IPS-15b (cell line): ENCODE results near the gene PLCB1.

Experiments used
- H3K27me3 ChIP-seq: one replicate; pipeline ENCODE4 v1.6.1; 2013; ENCODE audit warnings: low read length; ENCODE audit not compliant: control insufficient read depth, insufficient read depth
- H3K36me3 ChIP-seq: one replicate; pipeline ENCODE4 v1.6.1; 2013; ENCODE audit warnings: low read length; ENCODE audit not compliant: control insufficient read depth, insufficient read depth
- H3K4me1 ChIP-seq: one replicate; pipeline ENCODE4 v1.6.1; 2013; ENCODE audit warnings: mild to moderate bottlenecking, low read length; ENCODE audit not compliant: control insufficient read depth, insufficient read depth
- H3K4me3 ChIP-seq: one replicate; pipeline ENCODE4 v1.5.1; 2013; ENCODE audit warnings: low read depth, low read length
- H3K9ac ChIP-seq: one replicate; pipeline ENCODE4 v1.6.1; 2013; ENCODE audit warnings: low read depth, mild to moderate bottlenecking, low read length
- H3K9me3 ChIP-seq: one replicate; pipeline ENCODE4 v1.6.1; 2013; ENCODE audit warnings: mild to moderate bottlenecking, low read length; ENCODE audit not compliant: control insufficient read depth, insufficient read depth

The PLCB1 gene

DNA sequence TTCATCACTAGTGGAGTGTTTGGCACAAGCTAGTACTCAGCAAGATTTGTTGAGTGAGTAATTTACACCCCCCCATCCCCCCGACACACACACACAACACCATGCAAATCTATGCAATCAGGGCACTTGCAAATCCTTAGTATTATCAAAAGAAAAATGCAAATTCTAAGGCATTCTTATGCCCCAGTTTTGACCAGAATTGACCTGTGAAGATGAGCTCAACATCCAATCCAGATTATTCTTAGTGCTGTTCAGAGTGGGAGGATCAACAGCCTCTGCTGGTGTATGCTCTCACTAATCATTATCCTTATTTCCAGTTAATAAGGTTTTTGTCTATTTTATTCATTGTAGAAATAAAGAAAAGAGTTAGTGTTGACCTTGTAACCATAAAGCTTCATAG is 185.4 kb downstream of the PLCB1 start:
- Histone ChIP-seq H3K27me3 (no peaks in the 10 kb centered on the region), H3K9me3 (no peaks in the 10 kb centered on the region), H3K9ac (no peak overlapping the region), H3K4me1 (peaks cover 3% of the 10 kb centered on the region), H3K36me3 (no peaks in the 10 kb centered on the region), H3K4me3 (no peak overlapping the region)

DNA sequence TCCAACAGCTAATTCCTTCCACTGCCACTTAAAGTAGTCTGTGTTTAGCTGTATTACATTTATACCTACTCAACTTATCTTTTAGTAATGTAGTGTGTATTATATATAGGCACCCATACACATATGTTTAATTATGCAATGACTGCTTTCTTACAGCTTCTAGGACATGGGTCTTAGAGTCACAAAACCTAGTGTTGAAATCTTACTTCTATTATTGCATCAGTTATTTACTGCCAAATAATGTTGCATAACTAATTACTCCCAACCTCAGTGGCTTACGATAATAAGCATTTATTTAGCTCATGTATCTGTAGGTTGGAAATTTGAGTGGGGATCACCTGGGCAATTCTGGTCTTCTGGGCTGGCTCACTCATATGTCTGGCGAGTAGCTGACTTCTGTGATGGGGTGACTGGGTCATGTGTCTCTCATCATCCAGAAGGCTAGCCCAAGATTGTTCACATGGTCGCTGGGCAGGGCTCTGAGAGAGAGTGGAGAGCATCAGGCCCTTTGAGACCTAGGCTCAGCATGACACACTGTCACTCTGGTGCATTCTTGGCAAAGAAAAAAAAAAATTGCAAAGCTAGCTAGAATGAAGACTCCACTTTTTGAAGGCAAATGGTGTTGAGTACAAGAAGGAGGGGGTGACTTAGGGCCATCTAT is 187.0 kb downstream of the PLCB1 start:
- H3K4me1 ChIP-seq: peaks cover 3% of the 10 kb centered on the region
- H3K36me3 ChIP-seq: no peaks in the 10 kb centered on the region
- H3K4me3 ChIP-seq: no peak overlapping the region
- no peaks in the 10 kb centered on the region for H3K27me3 ChIP-seq
- no peaks in the 10 kb centered on the region for H3K9me3 ChIP-seq
- H3K9ac ChIP-seq: no peak overlapping the region

- Histone ChIP-seq H3K4me3 (no peak overlapping the region), H3K36me3 (no peaks in the 10 kb centered on the region), H3K4me1 (peaks cover 3% of the 10 kb centered on the region), H3K9me3 (no peaks in the 10 kb centered on the region), H3K27me3 (no peaks in the 10 kb centered on the region), H3K9ac (no peak overlapping the region)
These were observed 188.2 kb downstream of the PLCB1 start for GRCh38 chr20:8320306-8320705.

GRCh38 chr20:8321001-8321400 is 188.9 kb downstream of the PLCB1 start:
- Histone ChIP-seq H3K27me3 (no peaks in the 10 kb centered on the region), H3K4me3 (no peak overlapping the region), H3K4me1 (peaks cover 7% of the 10 kb centered on the region)

GRCh38 chr20:8322662-8323217 is 190.7 kb downstream of the PLCB1 start:
- Histone ChIP-seq H3K4me3 (no peak overlapping the region), H3K27me3 (no peaks in the 10 kb centered on the region), H3K9me3 (no peaks in the 10 kb centered on the region), H3K36me3 (no peaks in the 10 kb centered on the region), H3K4me1 (peaks cover 4% of the 10 kb centered on the region), H3K9ac (no peak overlapping the region)

More at GRCh38 chr20:8321001-8321400, 188.9 kb downstream of the PLCB1 start:
- Histone ChIP-seq H3K36me3 (no peaks in the 10 kb centered on the region), H3K9me3 (no peaks in the 10 kb centered on the region), H3K9ac (no peak overlapping the region)

GRCh38 chr20:8326191-8326590 is 194.1 kb downstream of the PLCB1 start:
- H3K36me3 ChIP-seq: no peaks in the 10 kb centered on the region
- no peaks in the 10 kb centered on the region for H3K27me3 ChIP-seq
- H3K4me1 ChIP-seq: peaks cover 4% of the 10 kb centered on the region
- H3K9me3 ChIP-seq: no peaks in the 10 kb centered on the region
- no peak overlapping the region for H3K9ac ChIP-seq
- H3K4me3 ChIP-seq: no peak overlapping the region

GRCh38 chr20:8326899-8327298 is 194.8 kb downstream of the PLCB1 start:
- no peaks in the 10 kb centered on the region for H3K36me3 ChIP-seq
- H3K4me1 ChIP-seq: peaks cover 4% of the 10 kb centered on the region
- H3K4me3 ChIP-seq: no peak overlapping the region
- H3K27me3 ChIP-seq: no peaks in the 10 kb centered on the region
- no peak overlapping the region for H3K9ac ChIP-seq
- no peaks in the 10 kb centered on the region for H3K9me3 ChIP-seq

DNA sequence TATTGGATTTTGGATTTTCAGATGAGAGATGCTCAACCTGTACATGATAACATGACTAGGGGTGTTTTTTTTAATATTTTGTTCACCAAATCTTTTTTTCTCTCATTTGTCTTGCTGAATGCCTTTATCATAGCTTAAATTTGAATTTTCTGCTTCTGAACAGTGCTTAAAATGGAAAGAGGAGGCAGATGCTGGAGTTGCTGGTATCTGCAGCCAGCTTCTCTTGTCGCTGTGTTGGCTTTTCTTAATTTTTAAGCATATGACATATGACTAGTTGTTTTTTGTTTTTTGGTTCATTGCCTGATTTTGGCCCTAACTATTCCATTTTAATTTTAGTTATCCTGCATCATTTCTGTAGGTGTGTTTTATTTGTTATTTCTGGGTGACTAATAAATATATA is 196.1 kb downstream of the PLCB1 start:
- Histone ChIP-seq H3K9me3 (no peaks in the 10 kb centered on the region), H3K36me3 (no peaks in the 10 kb centered on the region), H3K4me1 (peaks cover 4% of the 10 kb centered on the region)

GRCh38 chr20:8330319-8330784 is 198.3 kb downstream of the PLCB1 start:
- no peak overlapping the region for H3K9ac ChIP-seq

More for the DNA sequence above, 196.1 kb downstream of the PLCB1 start:
- H3K9ac ChIP-seq: no peak overlapping the region
- no peak overlapping the region for H3K4me3 ChIP-seq
- H3K27me3 ChIP-seq: no peaks in the 10 kb centered on the region

DNA sequence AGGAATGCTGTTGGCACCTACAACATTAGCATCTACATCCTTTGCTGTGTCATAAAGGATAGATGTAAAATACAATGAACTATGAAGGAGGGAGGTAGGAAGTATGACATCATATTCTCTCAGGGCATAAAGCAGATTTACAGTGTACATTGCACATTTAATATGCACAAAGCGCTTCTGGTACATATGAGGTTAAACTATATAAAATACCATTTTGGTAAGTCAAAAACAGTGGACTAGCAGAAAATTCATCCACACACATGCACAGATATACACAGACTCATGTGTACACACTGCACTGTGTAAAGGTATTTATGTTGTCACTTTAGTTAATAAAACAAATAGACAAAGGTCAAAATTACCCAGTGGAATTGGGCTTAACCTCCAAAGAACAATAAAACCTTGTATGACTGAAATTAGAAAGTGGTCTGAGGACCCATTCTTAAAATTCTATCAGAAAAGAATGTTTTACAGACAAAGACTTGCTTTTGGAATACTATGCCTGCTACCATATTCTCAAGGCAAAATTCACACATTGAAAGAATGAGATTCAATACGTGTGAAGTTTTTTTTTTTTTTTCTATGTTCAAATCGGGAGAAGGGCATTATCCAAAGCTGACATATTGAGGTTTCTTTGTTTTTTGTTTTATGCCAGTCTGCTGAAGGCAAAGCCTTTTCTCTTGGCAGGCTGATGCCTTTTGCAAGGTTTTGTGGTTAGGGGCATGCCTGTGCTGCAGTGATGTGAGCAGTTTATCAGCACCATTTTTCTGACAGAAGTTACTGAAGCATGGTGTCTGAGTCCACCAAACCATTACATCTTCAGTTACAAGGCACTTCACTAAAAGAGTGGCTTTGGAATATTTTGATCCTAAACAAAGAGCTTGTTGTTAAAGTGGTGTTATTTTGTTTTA is 199.0 kb downstream of the PLCB1 start:
- no peaks in the 10 kb centered on the region for H3K9me3 ChIP-seq
- H3K4me1 ChIP-seq: no peaks in the 10 kb centered on the region
- H3K4me3 ChIP-seq: no peak overlapping the region
- H3K27me3 ChIP-seq: no peaks in the 10 kb centered on the region
- no peak overlapping the region for H3K9ac ChIP-seq
- H3K36me3 ChIP-seq: no peaks in the 10 kb centered on the region

More at GRCh38 chr20:8330319-8330784, 198.3 kb downstream of the PLCB1 start:
- Histone ChIP-seq H3K9me3 (no peaks in the 10 kb centered on the region), H3K4me3 (no peak overlapping the region), H3K36me3 (no peaks in the 10 kb centered on the region), H3K4me1 (peaks cover 4% of the 10 kb centered on the region), H3K27me3 (no peaks in the 10 kb centered on the region)

DNA sequence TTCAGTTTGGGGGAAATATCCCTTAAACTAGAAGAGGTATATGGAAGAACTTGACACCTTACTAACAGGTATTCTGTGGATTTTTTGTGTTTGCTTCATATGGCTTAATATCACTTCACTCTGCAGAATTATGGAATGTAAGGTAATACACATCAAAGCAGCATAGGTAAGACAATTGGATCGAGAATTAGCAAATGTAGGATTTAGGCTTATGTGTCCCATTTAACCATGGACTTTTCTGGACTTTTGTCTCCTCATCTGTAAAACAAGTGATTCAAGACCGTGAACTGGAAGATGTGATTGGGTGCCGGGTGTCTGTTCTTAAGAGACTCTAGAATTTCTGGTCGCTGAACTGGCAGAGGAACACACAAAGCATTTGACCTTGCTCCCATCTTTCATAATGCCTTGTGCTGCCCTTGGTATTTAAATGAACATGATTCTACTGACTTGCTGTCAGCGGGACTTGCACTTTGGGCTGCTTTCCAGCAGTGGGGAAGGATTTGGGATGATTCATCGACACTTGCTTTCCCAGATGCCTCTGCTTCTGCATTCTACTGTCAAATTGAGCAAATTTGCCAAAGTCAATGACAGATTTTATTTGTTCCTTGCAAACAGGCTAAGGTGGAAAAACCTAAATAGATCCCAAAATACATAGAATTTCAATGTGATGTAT is 199.8 kb downstream of the PLCB1 start:
- Histone ChIP-seq H3K9me3 (no peaks in the 10 kb centered on the region), H3K4me3 (no peak overlapping the region), H3K4me1 (no peaks in the 10 kb centered on the region), H3K9ac (no peak overlapping the region), H3K36me3 (no peaks in the 10 kb centered on the region), H3K27me3 (no peaks in the 10 kb centered on the region)
